ENCODE measurements around the gene ANTXR1.

ANTXR1 gene

DNA sequence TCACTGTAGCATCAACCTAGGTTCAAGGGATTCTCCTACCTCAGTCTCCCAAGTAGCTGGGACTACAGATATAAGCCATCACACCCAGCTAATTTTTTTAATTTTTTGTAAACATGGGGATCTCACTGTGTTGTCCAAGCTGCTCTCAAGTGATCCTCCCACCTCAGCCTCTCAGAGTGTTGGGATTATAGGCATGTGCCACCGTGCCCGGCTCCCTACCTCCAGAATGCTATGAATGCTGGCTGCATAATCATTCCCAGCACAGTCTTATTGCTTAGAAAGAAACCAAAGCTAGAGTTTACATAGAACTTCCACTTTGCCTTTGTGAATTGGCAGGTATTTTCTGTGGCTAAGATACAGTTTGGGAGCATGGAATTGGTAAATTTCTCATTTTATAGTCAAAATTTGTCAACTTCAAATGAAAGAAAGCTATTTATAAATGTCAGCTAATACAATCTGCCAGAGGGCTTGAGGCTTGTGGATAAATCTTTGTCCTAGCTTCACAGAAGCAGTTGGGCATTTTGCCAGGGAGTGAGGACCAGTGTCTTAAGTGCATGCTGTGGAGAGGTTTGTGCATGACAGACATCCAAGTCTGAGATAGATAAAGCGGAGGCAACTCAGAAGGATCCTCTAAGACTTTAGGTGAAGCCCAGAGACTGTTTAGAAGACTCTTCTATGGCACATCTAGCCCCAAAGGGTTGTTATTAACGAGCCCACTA lies 175.4 kb downstream of the ANTXR1 start:
- DNase-seq = peak; percentile 3

DNA sequence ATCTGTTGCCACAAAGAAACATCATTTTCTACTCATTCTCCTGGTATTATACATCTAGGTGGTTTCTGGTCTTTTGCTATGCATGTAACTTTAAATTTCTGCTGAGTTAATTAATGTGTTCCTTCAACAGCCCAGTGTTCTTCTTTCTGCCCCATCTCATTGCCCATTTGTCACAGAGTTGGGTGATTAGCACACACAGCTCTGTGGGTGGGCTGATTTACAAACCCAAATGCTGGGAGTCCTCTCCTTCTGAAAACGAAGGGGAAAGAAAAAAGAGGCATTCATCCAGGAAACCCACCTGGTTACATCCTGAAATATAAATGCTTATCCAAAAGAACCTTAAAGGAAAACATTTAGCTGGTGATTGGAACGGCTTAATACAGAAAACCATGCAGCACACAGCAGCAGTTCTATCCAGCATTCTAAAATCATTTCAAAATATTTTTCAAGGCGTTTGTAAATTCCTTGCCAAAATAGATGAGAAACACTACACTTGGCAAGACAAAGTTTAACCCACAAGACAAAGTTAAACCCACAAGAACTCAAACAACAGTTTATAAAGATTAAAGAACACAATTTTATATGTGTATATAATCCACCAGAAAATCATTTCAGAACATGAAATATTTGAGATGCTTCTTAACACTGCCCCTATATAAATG lies 177.9 kb downstream of the ANTXR1 start:
- DNase-seq = no peak

- DNase-seq = no peak
These were observed 178.7 kb downstream of the ANTXR1 start for GRCh38 chr2:69191634-69192033.

DNA sequence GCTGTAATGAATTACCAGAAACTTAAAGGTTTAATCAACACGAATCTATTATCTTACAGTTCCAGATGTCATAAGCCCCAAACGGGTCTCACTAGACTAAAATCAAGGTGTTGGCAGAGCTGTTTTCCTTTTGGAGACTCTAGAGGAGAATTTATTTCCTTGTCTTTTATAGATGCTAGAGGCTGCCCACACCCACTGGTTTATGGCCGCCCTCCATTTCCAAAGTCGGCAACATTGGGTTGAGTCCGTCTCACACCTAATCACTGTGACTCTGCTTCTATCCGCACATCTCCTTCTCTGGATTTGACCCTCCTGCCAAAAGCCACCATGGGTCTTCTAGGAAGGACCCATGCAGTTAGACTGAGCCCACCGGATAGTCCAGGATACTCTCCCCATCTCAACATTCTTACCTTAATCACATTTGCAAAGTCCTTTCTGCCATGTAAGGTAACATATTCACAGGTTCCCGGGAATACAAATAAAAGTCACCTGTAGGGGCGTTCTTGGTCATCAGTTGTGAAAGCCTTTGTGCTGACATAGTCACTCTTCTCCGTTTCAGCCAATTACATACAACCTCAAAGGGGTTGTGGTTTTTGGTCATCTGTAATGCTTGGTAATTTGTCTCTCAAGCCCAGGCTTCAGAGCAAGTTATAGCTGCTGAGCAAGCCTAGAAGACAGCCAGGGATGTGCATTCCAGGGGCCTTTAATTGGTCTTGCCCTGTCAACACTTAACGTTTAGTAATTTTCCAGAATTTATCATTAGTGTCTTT lies 179.4 kb downstream of the ANTXR1 start:
- no peak for DNase-seq

DNA sequence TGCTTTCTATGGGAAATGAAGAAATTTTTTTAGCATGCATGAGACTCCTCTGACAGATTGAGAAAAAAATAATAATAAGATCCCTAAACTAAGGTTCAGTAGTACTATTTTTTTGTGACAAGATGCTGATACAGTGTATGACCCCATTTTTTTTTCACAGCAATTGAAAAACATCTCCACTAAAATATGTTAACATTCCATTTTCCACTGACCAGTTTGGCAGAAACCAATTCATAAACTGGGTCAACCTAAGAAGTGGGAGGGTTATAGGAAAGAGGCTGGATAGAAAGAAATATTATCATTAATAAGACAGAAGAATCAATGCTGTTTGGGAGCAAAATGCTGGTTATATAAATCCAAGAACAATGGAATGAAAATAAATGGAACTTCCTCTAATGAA lies 182.7 kb downstream of the ANTXR1 start:
- DNase-seq = no peak

DNA sequence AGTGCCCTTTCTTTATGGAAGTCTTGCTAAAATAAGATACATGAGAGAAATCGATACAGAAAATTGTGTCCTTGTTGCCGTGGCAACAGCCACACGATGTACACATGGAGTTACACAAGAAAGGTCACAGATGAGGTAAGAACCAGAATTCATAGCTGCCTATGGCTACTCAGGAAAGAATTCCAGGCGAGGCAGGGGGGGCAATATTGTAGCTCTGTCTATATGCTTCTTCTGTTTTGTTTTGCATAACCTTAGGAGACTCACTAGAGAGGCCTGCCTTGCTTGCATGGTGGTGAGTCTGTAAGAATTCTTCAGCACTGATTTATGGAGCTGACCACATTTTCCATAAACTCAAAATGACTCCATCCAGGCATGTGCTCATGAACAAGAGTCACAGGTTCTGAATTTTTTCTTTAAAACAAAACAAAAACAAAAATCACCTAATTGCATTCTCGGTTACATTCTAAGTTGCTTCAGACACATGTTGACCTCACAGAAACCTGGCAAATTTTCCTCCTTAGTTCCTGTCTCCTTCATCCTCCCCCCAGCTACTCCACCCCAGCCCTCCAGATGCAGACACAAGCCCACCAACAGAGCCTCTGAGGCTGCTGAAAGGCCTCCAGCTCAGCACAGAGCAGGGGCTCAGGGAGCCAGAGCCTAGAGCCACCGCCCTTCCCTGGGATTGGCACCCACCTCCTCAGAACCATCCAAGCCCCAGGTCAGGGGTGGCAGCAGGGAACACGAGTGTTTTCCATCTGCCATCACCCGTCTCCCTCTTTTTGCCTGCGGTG lies 183.5 kb downstream of the ANTXR1 start:
- no peak for DNase-seq

DNA sequence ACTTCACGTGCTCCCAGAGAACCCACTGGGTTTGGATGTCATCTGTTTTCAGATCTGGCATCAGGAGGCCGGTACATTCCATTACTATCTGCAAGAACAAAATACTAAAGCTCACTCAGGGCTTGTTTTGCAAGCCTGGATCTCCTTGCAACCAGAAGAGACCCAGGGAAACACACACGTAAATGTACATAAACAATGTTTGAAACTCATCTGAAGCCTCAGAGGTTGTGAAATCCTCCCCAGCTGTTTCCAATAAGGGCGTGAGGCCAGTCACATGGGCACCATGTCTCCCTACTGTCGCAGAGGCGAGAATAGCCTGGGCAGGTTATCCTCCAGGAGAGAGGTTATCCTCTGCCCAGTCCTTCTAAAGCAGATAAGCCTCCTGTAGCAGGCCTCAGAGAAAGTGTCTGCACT lies 187.1 kb downstream of the ANTXR1 start:
- DNase-seq = no peak

DNA sequence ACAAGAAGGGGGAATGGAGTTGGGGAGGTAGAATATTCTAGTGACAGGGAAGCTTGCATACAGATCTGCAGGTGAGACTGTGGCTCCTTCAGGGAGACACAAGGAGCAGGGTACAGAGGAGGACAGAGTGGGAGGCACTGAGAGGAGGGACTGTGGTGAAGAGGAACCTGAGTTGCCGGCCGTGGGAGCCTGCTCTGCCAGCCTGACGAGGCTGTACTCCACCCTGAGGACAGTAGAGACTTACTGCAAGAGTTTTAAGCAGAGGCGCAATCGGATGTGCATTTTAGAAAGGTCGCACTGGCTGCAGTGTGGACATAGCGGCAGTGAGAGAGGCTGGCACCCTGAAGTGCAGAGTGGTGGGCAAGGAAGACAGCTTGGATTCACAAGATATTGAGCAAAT lies 188.3 kb downstream of the ANTXR1 start:
- DNase-seq = no peak

GRCh38 chr2:69202327-69202726 lies 189.3 kb downstream of the ANTXR1 start:
- no peak for DNase-seq

GRCh38 chr2:69203166-69203985 lies 190.4 kb downstream of the ANTXR1 start:
- DNase-seq = no peak

- DNase-seq = no peak
These were observed 191.7 kb downstream of the ANTXR1 start for GRCh38 chr2:69204654-69205053.

GRCh38 chr2:69205076-69205475 lies 192.1 kb downstream of the ANTXR1 start:
- DNase-seq = no peak

GRCh38 chr2:69205491-69205890 lies 192.5 kb downstream of the ANTXR1 start:
- DNase-seq = no peak

GRCh38 chr2:69208023-69208595 lies 195.1 kb downstream of the ANTXR1 start:
- DNase-seq = no peak

DNA sequence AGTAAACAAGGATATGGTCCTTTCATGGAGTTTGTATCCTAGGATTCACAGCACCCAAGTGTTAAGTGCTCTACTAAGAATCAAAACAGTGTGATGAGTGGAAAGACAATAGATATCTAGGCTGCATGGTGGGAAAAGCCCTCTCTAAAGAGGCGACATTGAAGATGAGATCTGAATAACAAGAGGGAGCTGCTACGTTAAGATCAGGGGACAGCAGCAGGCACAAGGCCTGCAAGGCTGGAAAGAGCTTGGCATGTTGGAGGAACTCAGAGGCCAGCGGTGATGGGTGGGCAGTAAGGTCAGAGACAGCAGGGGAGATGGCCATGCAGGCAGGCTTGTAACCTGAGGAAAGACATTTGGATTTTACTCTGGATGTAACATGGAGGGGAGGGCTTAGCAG lies 196.5 kb downstream of the ANTXR1 start:
- no peak for DNase-seq

GRCh38 chr2:69210385-69210784 lies 197.4 kb downstream of the ANTXR1 start:
- no peak for DNase-seq

GRCh38 chr2:69211048-69211447 lies 198.1 kb downstream of the ANTXR1 start:
- no peak for DNase-seq

DNA sequence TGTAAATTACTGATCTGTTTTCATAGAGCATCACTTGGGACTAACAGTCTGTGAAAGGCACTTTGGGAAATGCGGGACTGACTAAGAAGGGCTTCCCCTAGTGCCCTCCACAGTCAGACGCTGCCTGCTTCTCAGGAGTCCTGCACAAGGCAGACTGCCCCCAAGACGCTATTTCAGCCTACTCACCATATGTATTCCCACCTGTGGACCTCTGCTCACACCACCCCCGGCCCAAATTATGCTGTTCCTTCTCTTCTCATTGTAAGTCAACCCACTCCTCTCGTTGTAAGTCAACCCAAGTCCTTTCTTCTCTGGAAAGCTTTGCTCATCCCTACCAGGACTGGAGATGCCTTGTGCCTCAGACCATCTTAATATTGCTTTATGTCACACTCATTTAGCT lies 198.7 kb downstream of the ANTXR1 start:
- no peak for DNase-seq

- no peak for DNase-seq
These were observed 199.5 kb downstream of the ANTXR1 start for GRCh38 chr2:69212238-69213028.

DNA sequence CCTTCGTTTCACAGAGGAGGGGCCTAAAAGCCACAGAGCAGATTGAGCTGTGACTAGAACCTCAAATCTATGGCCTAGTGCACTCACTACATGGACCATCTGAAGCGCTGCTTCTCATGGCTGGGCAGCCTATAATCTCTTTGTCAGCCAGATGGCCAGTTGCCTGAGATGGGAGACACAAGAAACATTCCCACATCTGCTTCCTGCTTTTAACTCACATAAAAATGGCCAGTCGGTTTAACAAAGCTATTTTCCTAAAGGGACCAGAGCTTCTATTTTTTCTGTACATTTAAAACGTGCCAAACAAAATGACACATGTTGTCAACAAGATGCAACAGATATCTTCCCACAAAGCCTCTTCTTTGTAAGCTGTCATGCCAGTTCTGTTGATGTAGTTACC lies 200.2 kb downstream of the ANTXR1 start:
- no peak for DNase-seq

DNA sequence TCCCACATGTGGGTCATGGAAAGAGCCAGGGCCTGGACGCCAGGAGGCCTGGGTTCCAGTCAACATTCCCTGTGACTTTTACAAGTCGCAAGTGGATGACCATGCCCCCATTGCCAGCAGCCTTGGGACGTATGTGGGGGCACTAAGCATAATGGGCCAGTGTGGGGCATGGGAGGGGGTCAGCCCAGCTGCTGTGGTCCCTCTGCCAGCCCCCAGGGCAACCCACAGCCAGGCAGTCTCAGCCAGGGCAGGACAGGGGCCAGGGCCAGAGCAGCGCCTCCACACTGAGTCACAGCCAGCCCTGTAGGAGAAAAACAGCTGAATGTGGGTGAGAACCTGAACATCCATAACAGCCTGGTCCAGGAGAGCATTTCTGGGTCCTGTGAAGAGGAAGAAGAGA lies 200.8 kb downstream of the ANTXR1 start:
- DNase-seq = no peak

Data from NCI-H2029 treated with DMSO at 0.1 percent for 48 hours (cell line).